Ovary (tissue), 3 donors: ENCODE data around the gene THEMIS2.

Experiments
- EP300 ChIP-seq: sonication (generic); formaldehyde crosslinking; IDR thresholded peaks from one replicate; pipeline ENCODE4 v1.6.1; 2017; ENCODE audit warnings: antibody characterized with exemption
- POLR2A ChIP-seq: fragments of 450-650 bp; IDR thresholded peaks from one replicate; pipeline ENCODE4 v1.6.1; 2017; ENCODE audit warnings: antibody characterized with exemption, mild to moderate bottlenecking, moderate library complexity
- TF ChIP-seq, protein P1 (sequence below), 3 donors: fragments of 450-650 bp in 2 of 3; fragments of 200-600 bp in 1 of 3; IDR thresholded peaks; one replicate each; pipeline versions ENCODE4 v1.5.1 to v1.8.0; 2016 to 2022; ENCODE audit warnings: antibody characterized with exemption in 3 of 3, mild to moderate bottlenecking in 1 of 3
- donor health status: DM: no; HTN: no; CAD: no.

GRCh38 chr1:27922272-27922671, 49.9 kb downstream of the THEMIS2 start:
- TF ChIP-seq, protein P1, sequence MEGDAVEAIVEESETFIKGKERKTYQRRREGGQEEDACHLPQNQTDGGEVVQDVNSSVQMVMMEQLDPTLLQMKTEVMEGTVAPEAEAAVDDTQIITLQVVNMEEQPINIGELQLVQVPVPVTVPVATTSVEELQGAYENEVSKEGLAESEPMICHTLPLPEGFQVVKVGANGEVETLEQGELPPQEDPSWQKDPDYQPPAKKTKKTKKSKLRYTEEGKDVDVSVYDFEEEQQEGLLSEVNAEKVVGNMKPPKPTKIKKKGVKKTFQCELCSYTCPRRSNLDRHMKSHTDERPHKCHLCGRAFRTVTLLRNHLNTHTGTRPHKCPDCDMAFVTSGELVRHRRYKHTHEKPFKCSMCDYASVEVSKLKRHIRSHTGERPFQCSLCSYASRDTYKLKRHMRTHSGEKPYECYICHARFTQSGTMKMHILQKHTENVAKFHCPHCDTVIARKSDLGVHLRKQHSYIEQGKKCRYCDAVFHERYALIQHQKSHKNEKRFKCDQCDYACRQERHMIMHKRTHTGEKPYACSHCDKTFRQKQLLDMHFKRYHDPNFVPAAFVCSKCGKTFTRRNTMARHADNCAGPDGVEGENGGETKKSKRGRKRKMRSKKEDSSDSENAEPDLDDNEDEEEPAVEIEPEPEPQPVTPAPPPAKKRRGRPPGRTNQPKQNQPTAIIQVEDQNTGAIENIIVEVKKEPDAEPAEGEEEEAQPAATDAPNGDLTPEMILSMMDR (IDR thresholded peaks at IDR 0.05) = no peak
- TF ChIP-seq POLR2A = no peak
- TF ChIP-seq EP300 = no peak
